ENCODE data around the gene OAS2.

DNA sequence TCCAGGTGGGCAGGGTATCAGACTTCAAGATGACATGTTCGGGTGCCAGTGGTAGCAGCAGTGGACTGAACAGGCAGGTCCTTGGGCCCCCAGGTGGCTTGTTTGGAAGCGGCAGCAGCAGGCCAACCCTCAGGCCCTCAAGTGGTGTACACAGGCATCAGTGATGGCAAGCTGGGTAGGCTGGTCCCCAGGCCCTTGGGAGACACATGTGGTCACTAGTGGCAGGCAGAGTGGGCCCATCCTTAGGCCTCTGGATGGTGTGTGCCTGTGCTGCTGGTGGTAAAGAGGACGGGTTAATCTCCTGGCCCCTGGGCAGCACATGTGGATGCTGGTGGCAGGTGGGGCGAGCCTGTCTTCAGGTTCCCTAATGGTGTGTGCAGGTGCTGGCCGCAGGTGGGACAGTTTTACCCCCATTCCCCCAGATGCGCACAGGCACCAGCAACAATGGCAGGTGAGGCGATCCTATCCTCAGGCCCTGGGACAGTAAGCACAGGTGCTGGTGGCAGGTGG lies 8.0 kb downstream of the OAS2 start:
- TF ChIP-seq POLR2A (IDR thresholded peaks at IDR 0.05; ENCODE audit: low read length) (no peak), KDM5A (IDR thresholded peaks at IDR 0.05) (no peak), HDAC2 (IDR thresholded peaks at IDR 0.05) (no peak), MAZ (IDR thresholded peaks at IDR 0.05; ENCODE audit: borderline replicate concordance, low read depth, low read length) (no peak), JUNB (IDR thresholded peaks at IDR 0.05) (no peak), RAD21 (conservative IDR thresholded peaks at IDR 0.05 in 1 of 2, IDR thresholded peaks at IDR 0.05 in 1 of 2) (no peak), JUN (IDR thresholded peaks at IDR 0.05) (no peak), BHLHE40 (IDR thresholded peaks at IDR 0.05; ENCODE audit: low read depth, low read length) (no peak)
- TF ChIP-seq, protein P1, sequence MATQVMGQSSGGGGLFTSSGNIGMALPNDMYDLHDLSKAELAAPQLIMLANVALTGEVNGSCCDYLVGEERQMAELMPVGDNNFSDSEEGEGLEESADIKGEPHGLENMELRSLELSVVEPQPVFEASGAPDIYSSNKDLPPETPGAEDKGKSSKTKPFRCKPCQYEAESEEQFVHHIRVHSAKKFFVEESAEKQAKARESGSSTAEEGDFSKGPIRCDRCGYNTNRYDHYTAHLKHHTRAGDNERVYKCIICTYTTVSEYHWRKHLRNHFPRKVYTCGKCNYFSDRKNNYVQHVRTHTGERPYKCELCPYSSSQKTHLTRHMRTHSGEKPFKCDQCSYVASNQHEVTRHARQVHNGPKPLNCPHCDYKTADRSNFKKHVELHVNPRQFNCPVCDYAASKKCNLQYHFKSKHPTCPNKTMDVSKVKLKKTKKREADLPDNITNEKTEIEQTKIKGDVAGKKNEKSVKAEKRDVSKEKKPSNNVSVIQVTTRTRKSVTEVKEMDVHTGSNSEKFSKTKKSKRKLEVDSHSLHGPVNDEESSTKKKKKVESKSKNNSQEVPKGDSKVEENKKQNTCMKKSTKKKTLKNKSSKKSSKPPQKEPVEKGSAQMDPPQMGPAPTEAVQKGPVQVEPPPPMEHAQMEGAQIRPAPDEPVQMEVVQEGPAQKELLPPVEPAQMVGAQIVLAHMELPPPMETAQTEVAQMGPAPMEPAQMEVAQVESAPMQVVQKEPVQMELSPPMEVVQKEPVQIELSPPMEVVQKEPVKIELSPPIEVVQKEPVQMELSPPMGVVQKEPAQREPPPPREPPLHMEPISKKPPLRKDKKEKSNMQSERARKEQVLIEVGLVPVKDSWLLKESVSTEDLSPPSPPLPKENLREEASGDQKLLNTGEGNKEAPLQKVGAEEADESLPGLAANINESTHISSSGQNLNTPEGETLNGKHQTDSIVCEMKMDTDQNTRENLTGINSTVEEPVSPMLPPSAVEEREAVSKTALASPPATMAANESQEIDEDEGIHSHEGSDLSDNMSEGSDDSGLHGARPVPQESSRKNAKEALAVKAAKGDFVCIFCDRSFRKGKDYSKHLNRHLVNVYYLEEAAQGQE (IDR thresholded peaks at IDR 0.05) = no peak
- TF ChIP-seq, protein P2, sequence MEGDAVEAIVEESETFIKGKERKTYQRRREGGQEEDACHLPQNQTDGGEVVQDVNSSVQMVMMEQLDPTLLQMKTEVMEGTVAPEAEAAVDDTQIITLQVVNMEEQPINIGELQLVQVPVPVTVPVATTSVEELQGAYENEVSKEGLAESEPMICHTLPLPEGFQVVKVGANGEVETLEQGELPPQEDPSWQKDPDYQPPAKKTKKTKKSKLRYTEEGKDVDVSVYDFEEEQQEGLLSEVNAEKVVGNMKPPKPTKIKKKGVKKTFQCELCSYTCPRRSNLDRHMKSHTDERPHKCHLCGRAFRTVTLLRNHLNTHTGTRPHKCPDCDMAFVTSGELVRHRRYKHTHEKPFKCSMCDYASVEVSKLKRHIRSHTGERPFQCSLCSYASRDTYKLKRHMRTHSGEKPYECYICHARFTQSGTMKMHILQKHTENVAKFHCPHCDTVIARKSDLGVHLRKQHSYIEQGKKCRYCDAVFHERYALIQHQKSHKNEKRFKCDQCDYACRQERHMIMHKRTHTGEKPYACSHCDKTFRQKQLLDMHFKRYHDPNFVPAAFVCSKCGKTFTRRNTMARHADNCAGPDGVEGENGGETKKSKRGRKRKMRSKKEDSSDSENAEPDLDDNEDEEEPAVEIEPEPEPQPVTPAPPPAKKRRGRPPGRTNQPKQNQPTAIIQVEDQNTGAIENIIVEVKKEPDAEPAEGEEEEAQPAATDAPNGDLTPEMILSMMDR (IDR thresholded peaks at IDR 0.05) = no peak
- TF ChIP-seq, protein P3, sequence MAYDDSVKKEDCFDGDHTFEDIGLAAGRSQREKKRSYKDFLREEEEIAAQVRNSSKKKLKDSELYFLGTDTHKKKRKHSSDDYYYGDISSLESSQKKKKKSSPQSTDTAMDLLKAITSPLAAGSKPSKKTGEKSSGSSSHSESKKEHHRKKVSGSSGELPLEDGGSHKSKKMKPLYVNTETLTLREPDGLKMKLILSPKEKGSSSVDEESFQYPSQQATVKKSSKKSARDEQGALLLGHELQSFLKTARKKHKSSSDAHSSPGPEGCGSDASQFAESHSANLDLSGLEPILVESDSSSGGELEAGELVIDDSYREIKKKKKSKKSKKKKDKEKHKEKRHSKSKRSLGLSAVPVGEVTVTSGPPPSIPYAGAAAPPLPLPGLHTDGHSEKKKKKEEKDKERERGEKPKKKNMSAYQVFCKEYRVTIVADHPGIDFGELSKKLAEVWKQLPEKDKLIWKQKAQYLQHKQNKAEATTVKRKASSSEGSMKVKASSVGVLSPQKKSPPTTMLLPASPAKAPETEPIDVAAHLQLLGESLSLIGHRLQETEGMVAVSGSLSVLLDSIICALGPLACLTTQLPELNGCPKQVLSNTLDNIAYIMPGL (CRISPR knock-in tag; IDR thresholded peaks at IDR 0.05; ENCODE audit: borderline replicate concordance) = no peak
- TF ChIP-seq, protein P4, sequence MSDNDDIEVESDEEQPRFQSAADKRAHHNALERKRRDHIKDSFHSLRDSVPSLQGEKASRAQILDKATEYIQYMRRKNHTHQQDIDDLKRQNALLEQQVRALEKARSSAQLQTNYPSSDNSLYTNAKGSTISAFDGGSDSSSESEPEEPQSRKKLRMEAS (IDR thresholded peaks at IDR 0.05) = no peak

Data from A549 (cell line).